Activated T-helper 1 cell treated with anti-CD3 and anti-CD28 coated beads, Interleukin-12 subunit alpha, Interleukin-12 subunit beta, Interleukin-2, Interleukin-4 antibody, amounts not matched to agents 30 ng/mL and 10 ng/mL and 1 ng/mL, durations not matched to agents 14 hours and 24 hours and 36 hours (primary cell): Measurements from ENCODE around the gene TFEC. TPM values are rescaled to one million over a fixed set of nuclear protein-coding genes. Genes with fewer than 3 reads are reported as not detected.
"Not testable (repeated sequence)": the region's sequence is repeated elsewhere in the genome, so short reads cannot be mapped to it uniquely, and the experiment has no call there.

Source experiments
- DNase-seq: peaks from one replicate; pipeline ENCODE4 v3.0.0; 2021; ENCODE audit warnings: low spot score
- H3K27ac Mint-ChIP-seq: one replicate; pipeline ENCODE4 v1.8.0; 2021; ENCODE audit warnings: mild to moderate bottlenecking, mixed read lengths
- H3K27me3 Mint-ChIP-seq: one replicate; pipeline ENCODE4 v1.8.0; 2022; ENCODE audit warnings: mild to moderate bottlenecking, moderate library complexity, mixed read lengths; ENCODE audit not compliant: insufficient read depth
- H3K36me3 Mint-ChIP-seq: one replicate; pipeline ENCODE4 v1.8.0; 2021; ENCODE audit warnings: low read depth, mixed read lengths
- H3K4me1 Mint-ChIP-seq: one replicate; pipeline ENCODE4 v1.8.0; 2021; ENCODE audit warnings: low read depth, mixed read lengths
- H3K4me3 Mint-ChIP-seq: one replicate; pipeline ENCODE4 v1.8.0; 2021; ENCODE audit warnings: mild to moderate bottlenecking, moderate library complexity, mixed read lengths
- H3K9me3 Mint-ChIP-seq: one replicate; pipeline ENCODE4 v1.8.0; 2021; ENCODE audit warnings: mixed read lengths
- intact Hi-C: fragments of 100-400 bp; cut with micrococcal nuclease; formaldehyde crosslinking; loops from one replicate; pipeline ENCODE4 v1.15.1; 2024
- total RNA-seq: library from RNA; stranded (reverse); gene quantifications from 2 replicates; pipeline ENCODE4 v1.2.3, GENCODE V29; 2022

The TFEC gene
- total RNA-seq, 1 donor from 2014 or later: not detected

- no peak for DNase-seq
- intact Hi-C loops: no loop called here
- Mint-ChIP-seq H3K36me3 (no peaks in the 10 kb centered on the region), H3K27me3 (peaks cover 13% of the 10 kb centered on the region), H3K4me3 (no peak overlapping the region), H3K27ac (no peak overlapping the region), H3K9me3 (no peaks in the 10 kb centered on the region), H3K4me1 (no peaks in the 10 kb centered on the region)
Measured at GRCh38 chr7:116027786-116028185, 2.8 kb downstream of the TFEC start.

GRCh38 chr7:116024826-116025809 is 5.4 kb downstream of the TFEC start:
- Mint-ChIP-seq H3K9me3 (no peaks in the 10 kb centered on the region), H3K4me3 (no peak overlapping the region), H3K4me1 (no peaks in the 10 kb centered on the region), H3K27ac (no peak overlapping the region), H3K36me3 (no peaks in the 10 kb centered on the region), H3K27me3 (peaks cover 12% of the 10 kb centered on the region)
- no peak for DNase-seq
- intact Hi-C loops: no loop called here

GRCh38 chr7:116021237-116021636 is 9.3 kb downstream of the TFEC start:
- Mint-ChIP-seq H3K27ac (no peak overlapping the region), H3K4me3 (no peak overlapping the region), H3K4me1 (no peaks in the 10 kb centered on the region), H3K9me3 (no peaks in the 10 kb centered on the region), H3K36me3 (no peaks in the 10 kb centered on the region), H3K27me3 (peaks cover 2% of the 10 kb centered on the region)
- DNase-seq: no peak
- intact Hi-C loops: no loop called here

- H3K27me3 Mint-ChIP-seq: no peaks in the 10 kb centered on the region
- no peaks in the 10 kb centered on the region for H3K4me1 Mint-ChIP-seq
- no peaks in the 10 kb centered on the region for H3K9me3 Mint-ChIP-seq
- no peak overlapping the region for H3K27ac Mint-ChIP-seq
- no peak for DNase-seq
- intact Hi-C loops: no loop called here
- H3K4me3 Mint-ChIP-seq: no peak overlapping the region
- no peaks in the 10 kb centered on the region for H3K36me3 Mint-ChIP-seq
Measured at GRCh38 chr7:116018731-116019130, 11.8 kb downstream of the TFEC start.

GRCh38 chr7:116013675-116014074 is 16.9 kb downstream of the TFEC start:
- intact Hi-C loops: no loop called here
- no peak overlapping the region for H3K4me3 Mint-ChIP-seq
- no peak overlapping the region for H3K27ac Mint-ChIP-seq
- no peaks in the 10 kb centered on the region for H3K36me3 Mint-ChIP-seq
- DNase-seq: no peak
- H3K9me3 Mint-ChIP-seq: no peaks in the 10 kb centered on the region
- no peaks in the 10 kb centered on the region for H3K4me1 Mint-ChIP-seq
- H3K27me3 Mint-ChIP-seq: peaks cover 2% of the 10 kb centered on the region

- H3K4me3 Mint-ChIP-seq: no peak overlapping the region
Measured at GRCh38 chr7:116011584-116011983, 19.0 kb downstream of the TFEC start.

GRCh38 chr7:116004762-116005161 is 25.8 kb downstream of the TFEC start:
- H3K36me3 Mint-ChIP-seq, DNase-seq, H3K27me3 Mint-ChIP-seq, H3K27ac Mint-ChIP-seq, H3K4me3 Mint-ChIP-seq, H3K4me1 Mint-ChIP-seq, intact Hi-C loops, H3K9me3 Mint-ChIP-seq: not testable (repeated sequence)

More at GRCh38 chr7:116011584-116011983, 19.0 kb downstream of the TFEC start:
- no peaks in the 10 kb centered on the region for H3K36me3 Mint-ChIP-seq
- H3K9me3 Mint-ChIP-seq: no peaks in the 10 kb centered on the region
- peaks cover 2% of the 10 kb centered on the region for H3K27me3 Mint-ChIP-seq
- no peaks in the 10 kb centered on the region for H3K4me1 Mint-ChIP-seq
- H3K27ac Mint-ChIP-seq: no peak overlapping the region
- intact Hi-C loops: no loop called here
- DNase-seq: no peak

GRCh38 chr7:115997221-115997620 is 33.3 kb downstream of the TFEC start:
- Mint-ChIP-seq H3K9me3 (no peaks in the 10 kb centered on the region), H3K4me3 (no peak overlapping the region), H3K27me3 (no peaks in the 10 kb centered on the region), H3K4me1 (no peaks in the 10 kb centered on the region), H3K27ac (no peak overlapping the region), H3K36me3 (no peaks in the 10 kb centered on the region)
- intact Hi-C loops: no loop called here
- DNase-seq: no peak

GRCh38 chr7:115995701-115996100 is 34.9 kb downstream of the TFEC start:
- Mint-ChIP-seq H3K4me1 (no peaks in the 10 kb centered on the region), H3K4me3 (no peak overlapping the region), H3K9me3 (no peaks in the 10 kb centered on the region), H3K36me3 (no peaks in the 10 kb centered on the region), H3K27ac (no peak overlapping the region), H3K27me3 (peaks cover 1% of the 10 kb centered on the region)
- no peak for DNase-seq
- intact Hi-C loops: no loop called here

GRCh38 chr7:115988401-115988800 is 42.2 kb downstream of the TFEC start:
- H3K27me3 Mint-ChIP-seq: peaks cover 1% of the 10 kb centered on the region
- H3K4me3 Mint-ChIP-seq: no peak overlapping the region
- H3K9me3 Mint-ChIP-seq: no peaks in the 10 kb centered on the region
- no peaks in the 10 kb centered on the region for H3K36me3 Mint-ChIP-seq
- DNase-seq: no peak
- intact Hi-C loops: no loop called here
- H3K27ac Mint-ChIP-seq: no peak overlapping the region
- no peaks in the 10 kb centered on the region for H3K4me1 Mint-ChIP-seq

GRCh38 chr7:115987486-115987885 is 43.1 kb downstream of the TFEC start:
- no peaks in the 10 kb centered on the region for H3K36me3 Mint-ChIP-seq
- peaks cover 1% of the 10 kb centered on the region for H3K27me3 Mint-ChIP-seq
- no peak for DNase-seq
- H3K4me1 Mint-ChIP-seq: no peaks in the 10 kb centered on the region
- intact Hi-C loops: no loop called here
- no peaks in the 10 kb centered on the region for H3K9me3 Mint-ChIP-seq
- H3K4me3 Mint-ChIP-seq: no peak overlapping the region
- no peak overlapping the region for H3K27ac Mint-ChIP-seq

- H3K9me3 Mint-ChIP-seq: no peaks in the 10 kb centered on the region
- intact Hi-C loops: no loop called here
- H3K4me1 Mint-ChIP-seq: no peaks in the 10 kb centered on the region
- no peak overlapping the region for H3K27ac Mint-ChIP-seq
- no peak for DNase-seq
- H3K4me3 Mint-ChIP-seq: no peak overlapping the region
- H3K27me3 Mint-ChIP-seq: no peaks in the 10 kb centered on the region
- no peaks in the 10 kb centered on the region for H3K36me3 Mint-ChIP-seq
Measured at GRCh38 chr7:115984105-115984504, 46.5 kb downstream of the TFEC start.

- no peaks in the 10 kb centered on the region for H3K4me1 Mint-ChIP-seq
- intact Hi-C loops: no loop called here
- H3K4me3 Mint-ChIP-seq: no peak overlapping the region
- H3K9me3 Mint-ChIP-seq: no peaks in the 10 kb centered on the region
- H3K27me3 Mint-ChIP-seq: no peaks in the 10 kb centered on the region
- H3K27ac Mint-ChIP-seq: no peak overlapping the region
- no peaks in the 10 kb centered on the region for H3K36me3 Mint-ChIP-seq
- DNase-seq: no peak
Measured at GRCh38 chr7:115980159-115980558, 50.4 kb downstream of the TFEC start.
